Raji (cell line): ENCODE data around the gene CABP2.

Source experiments
- POLR2A ChIP-seq: IDR thresholded peaks from 2 replicates; pipeline ENCODE4 v1.6.1; 2011; ENCODE audit warnings: low read depth, low read length, control low read depth; ENCODE audit not compliant: insufficient read depth

CABP2 gene

DNA sequence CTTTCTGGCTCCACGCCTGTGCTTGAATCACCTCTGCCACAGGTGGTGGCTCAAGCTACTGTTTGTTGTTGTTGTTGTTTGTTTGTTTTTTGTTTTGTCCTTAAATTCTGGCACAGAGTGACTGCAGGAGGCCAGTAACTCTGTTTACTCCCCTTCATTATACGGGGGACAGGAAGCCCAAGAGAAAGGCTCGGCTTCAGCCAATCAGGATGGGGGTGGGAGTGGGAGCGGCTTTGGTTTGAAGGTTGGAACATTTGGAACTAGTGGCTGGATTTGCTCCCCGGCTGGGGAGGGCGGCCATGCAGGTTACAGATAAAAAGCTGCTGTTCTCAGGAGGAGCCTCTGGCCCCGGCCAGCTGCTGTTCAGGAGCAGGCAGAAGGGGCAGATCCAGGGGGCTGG, 19.7 kb upstream of the CABP2 start:
- TF ChIP-seq POLR2A = no peak

DNA sequence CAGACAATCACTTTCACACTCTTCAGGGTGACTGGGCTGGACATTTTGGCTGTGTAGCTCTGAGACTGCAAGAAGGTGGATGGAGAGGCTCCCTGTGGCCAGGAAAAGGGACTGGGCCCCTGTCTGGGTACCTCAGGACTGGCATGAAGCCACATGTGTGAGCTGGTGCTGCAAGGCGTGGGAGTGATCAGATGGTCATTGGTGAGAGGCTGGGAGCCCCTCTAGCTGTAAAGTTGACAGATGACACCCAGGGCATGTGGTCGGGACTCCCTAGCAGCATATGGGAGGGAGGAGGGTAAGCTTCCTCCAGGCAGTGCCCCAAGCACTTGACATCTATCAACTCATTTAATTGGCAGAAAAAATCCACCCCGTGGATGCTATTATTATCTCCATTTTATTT, 18.9 kb upstream of the CABP2 start:
- TF ChIP-seq POLR2A = no peak

DNA sequence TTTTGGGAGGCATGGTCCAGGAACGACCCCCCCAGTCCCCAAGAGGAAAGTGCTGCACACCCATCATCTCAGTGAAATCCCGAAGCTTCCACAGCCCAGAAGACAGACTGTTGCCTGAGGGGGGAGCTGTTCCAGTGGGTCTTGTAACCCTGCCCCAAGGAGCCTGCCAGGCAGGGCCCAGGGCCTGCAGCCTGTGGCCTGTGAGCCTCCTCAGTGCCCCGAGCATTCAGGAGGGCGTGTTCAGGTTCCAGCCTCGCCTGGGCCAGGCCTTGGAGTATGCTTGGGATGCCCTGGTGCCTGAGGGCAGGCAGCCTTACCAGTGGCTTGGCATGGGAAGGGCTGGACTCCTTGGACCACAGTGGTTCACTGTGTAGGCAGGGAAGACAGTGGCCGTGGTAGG, 18.0 kb upstream of the CABP2 start:
- TF ChIP-seq POLR2A = no peak

DNA sequence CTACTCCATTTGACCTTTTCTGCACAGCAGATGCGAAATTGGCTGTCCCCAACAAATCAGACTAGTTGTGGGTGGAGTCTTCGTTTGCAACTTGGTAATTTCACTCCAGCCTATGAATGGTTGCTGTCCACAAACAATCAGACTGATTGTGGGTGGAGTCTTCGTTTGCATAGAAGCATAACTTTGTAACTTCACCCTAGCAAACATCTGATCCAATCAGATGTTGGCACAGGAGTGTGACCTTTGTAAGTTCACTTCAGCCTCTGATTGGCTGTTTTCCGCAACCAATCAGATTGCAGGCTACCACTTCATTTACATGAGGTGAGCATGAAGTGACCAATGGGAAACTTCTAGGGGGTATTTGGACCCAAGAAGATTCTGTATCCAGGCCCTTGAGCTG, 16.3 kb upstream of the CABP2 start:
- no peak for TF ChIP-seq POLR2A

DNA sequence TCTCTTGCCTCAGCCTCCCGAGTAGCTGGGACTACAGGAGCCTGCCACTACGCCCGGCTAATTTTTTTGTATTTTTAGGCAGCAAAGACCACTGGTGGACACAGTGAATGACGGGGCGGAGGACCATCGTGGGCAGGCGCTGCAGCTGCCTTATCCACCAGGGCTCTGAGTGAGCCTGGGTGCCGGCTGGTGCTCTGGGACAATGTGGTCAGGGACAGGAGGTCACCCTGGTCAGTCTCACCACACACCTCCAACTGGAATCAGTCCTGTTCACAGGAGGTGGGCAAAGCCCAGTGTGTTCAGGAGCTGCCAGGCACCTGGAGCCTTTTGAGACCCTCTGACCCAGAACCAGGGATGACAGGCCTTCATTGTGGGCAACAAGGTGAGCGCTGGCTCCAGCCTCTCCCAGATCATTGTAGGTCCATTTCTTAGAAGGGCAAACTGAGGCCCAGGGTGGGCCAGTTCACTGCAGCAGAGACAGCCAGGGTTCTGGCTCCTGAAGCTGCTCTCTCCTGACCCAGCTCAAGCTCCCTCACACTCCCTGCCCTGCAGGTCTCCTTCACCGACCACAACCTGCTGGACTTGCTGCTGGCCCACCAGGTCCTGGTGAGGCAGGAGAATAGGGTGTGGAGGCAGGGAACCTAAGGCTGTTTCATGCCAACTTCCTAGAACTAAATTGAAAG, 15.7 kb upstream of the CABP2 start:
- TF ChIP-seq POLR2A = no peak

DNA sequence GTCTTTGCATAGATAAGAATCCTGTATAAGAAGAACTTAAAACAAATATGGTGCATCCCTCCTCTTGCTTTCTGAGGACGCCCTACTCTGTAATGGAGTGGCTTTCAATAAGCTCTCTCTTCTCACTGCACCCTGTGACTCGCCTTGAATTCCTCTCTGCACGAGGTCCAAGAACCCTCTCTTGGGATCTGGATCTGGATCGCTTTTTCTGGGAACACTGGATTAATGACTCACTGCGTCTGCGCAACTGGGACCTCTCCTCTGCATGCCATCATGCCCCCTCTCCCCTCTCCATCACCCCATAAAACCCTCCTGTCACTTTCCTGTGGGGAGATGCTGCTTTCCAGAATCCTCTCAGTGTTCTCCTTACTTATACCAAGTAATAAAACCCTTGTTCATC, 15.1 kb upstream of the CABP2 start:
- TF ChIP-seq POLR2A = no peak

DNA sequence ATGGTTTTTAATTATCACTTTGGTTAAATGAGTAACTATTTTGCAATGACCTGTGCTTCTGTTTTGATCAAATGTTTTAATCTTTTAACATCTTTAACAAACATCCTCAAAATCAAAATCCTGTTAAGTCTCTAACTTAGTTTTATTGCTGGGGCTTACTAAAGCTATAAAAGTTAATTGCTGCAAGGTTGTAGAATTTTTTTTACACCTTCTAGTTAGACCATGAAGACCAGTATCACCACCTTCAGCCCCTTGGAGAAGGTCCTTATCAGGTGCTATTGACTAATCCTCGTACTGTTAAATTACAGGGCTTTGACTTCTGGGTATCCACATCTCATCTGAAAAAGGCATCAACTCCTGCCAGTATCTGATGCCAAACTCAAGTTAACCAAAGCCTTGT, 12.3 kb upstream of the CABP2 start:
- no peak for TF ChIP-seq POLR2A

DNA sequence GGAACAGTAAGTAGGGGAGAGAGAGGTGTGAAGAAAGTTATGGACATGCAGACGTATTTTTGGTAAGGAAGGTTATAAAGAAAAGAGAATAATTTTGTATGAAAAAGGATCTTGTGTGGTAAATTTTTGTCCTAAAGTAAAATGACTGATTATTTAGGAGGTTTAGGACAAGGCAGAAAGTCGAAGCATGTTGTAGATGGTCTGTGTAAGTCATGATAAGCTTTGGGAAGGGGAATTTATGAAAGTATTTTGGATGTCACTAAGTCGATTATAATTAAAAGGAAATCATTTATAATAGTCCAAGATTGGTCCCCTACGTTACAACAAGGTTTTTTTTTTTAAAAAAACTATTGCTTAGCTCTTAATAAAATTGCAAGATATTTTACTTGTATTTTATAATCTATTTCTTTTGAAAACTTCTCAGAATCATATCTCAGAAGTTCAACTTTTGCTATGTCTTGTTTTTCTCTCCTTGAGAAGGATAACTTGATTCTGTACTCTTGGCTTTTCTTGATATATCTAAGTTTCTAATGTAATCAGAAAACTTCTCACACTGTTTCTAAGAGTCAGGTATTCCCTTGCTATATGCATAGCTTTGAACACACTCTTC, 10.9 kb upstream of the CABP2 start:
- no peak for TF ChIP-seq POLR2A

DNA sequence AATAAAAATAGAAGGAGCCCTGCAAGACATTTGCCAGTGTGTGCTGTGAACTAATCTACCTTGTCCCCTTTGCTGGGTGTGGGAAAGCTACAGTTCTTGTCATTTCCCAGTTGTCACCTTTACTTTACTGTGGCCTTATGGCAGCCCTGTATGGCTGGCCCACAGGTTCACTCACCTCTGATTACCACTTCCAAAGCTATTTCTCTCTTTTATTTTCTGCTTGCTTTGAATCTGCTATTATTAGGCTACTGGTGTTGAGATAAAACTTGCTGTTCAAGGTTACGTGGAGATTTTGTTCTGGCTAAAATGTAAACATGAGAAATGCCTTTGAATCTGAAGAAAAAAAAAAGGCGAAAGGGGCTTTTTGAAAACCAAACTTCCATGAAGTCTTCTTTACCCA, 9.6 kb upstream of the CABP2 start:
- TF ChIP-seq POLR2A = no peak

DNA sequence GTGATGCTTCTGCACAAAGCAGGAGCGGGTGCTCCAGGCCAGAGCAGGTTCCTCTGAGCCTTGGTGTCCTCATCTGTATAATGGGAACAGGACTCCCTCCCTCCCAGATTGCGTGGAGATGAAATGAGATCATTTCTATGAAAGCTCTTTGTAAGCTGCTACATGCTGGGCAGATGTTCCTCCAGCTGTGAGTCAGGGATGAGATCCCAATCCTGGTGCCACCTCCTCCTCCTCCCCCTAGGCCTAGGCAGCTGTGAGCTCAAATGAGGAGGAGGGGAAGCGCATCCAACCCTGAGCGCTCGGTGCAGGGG, 7.0 kb upstream of the CABP2 start:
- no peak for TF ChIP-seq POLR2A

DNA sequence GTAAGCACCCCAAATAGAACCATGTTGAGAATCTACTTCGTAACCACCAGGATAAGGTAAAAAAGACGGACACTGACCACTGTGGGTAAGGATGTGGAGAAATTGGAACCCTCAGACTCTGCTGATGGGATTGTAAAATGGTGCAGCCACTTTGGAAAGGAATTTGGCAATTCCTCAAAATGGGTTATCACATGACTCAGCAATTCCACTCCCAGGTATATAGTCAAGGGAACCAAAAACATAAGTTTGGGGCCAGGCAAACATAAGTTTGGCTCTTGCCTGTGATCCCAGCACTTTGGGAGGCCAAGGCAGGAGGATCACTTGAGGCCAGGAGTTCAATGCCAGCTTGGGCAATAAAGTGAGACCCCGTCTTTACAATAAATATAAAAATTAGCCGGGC, 5.1 kb upstream of the CABP2 start:
- no peak for TF ChIP-seq POLR2A

DNA sequence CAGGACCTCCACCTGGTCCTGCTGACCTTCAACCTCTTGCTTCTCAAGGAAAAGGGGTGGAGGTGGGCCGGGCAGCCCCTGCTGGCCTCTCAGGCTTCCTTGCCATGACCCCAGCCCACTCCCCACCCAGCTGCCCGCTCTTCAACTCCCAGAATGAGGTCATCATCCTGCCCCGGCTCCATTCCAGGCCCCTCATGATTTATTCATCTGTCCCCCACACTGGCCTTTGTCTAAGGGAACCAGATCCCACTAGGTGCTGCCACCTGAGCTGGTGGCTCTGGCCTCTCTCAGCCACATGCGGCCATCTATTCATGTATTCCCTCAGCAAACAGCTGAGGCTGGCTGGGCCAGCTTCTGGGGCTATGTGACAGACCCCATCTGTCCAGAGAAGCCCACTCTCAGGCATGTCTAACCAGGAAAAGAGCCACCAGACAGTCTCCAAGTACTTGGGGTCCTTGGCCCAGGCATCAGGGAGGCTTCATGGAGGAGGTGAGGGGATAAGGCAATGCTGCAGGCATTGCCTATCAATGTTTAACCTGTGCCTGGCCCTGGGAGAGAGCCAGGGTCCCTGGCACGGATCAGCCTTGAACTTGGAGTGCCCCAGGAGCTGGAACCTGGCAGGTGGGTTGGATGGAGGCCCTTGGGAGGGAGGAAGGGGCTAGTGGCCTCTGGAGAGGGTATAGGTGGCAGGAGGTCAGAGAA, 2.2 kb upstream of the CABP2 start:
- TF ChIP-seq POLR2A = no peak

DNA sequence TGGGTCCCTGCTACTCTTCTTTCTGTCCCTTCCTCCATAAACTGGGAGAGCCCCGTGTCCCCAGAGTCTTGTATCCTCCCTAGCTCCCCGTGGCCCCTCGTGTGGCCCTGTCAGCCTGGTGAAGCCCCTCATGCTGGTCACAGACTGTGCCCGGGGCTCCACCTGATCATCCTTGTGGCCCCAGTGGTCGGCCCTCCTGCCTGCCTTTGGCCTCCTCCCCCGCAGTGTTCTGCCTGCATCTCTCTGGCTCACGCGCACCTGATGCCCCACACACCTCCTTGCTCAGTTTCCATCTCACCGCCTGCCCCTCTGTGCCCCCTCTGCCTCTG, 1.2 kb upstream of the CABP2 start:
- no peak for TF ChIP-seq POLR2A

DNA sequence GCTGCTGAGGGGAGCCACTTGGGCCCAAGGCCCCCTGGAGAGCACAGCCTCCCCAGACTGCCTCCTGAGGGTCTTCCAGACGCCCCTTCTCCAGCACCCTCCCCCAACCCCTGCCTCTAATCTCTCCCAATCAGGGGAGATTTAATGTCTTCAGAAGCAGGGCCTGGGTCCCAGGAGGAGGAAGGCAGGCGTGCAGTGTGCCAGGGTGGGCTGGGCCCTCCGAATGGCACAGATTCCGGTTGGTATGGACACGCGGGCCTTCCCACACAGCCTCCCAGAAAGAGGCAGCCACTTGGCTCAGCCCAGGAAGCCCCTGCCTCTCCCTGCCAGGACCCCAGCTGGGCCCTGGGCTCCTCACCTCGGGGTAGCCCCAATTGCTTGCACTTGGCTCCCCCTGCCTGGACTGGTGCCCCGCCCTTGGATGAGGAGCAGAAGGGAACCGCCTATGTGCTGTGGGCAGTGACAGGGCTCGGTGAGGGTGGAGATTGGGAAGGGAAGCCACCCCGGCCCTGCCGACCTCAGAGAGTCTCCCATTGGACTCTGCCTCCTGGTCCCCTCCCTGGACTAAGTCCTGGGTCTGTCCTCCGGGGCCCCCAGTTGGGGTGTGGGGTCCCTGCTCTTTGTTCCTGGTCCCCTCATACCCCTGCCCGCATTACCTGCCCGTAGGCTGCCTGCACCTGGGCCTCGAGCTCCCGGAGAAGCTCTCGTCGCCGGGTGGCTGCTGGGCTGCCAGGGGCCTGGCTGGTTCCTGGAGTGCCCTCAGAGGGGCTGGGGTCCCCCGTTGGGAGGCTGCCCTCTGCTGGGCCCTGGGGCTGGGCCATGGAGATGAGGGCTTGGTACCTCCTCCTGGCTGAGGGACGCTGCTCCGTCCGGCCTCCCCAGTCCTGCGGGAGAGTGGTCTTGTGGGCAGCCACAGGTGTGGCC, 572 bp upstream of the CABP2 start:
- TF ChIP-seq POLR2A = no peak

DNA sequence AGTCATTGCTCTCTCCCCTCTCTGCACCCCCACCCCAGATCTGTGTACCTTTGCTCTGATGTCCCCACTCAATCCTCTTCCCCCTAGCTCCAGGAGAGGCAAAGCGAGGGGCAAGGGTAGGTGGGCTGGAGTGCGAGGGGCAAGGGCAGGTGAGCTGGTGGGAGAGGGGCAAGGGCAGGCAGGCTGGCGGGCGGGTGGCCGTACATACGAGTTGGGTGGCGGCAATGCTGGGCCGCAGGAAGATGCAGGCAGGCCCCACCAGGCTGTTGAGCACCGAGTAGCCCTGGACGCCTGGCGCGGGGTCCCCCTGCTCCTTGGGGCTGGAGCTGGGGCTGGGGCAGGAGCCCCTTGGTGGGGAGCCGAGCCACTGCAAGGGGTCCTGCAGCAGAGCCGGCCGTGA, 908 bp downstream of the CABP2 start:
- TF ChIP-seq POLR2A = no peak

DNA sequence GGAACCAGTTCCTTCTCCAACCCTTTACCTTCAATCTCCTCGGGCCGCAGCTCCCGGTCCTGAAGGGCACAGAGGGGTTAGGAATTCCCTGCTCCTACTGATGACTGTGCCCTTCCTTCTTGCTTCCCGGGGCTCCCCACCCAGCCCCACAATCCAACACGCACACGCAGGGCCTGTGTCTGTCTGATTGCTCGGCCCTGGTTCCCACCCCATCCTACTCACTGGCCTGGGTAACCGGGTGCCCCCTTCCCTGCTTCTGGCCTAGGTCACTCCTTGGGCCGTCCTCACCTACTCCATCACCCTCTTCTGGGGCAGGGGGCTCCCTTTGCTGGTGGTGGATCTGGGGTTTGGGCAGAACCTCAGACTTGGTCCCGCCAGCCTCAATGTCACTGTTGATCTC, 1.3 kb downstream of the CABP2 start:
- TF ChIP-seq POLR2A = no peak
